Measurements from ENCODE around the gene PDLIM7. TPM values are rescaled to one million over a fixed set of nuclear protein-coding genes. Genes with fewer than 3 reads are reported as not detected.
A peak's percentile ranks its signal among the peaks of the same experiment; 100 is the strongest.

Gene PDLIM7
- total and polyA plus RNA-seq, 10 of the 15 experiments (the other 5 are each of a cell fraction or from before 2014, with no cell fraction given), result 0.82 to 36.6 (median 19.3) TPM

GRCh38 chr5:177453852-177454396, 43.5 kb downstream of the PDLIM7 start:
- peak overlapping the region; percentile 57; the same call in 1 of the 2 replicates for H3K9ac ChIP-seq (ENCODE audit: control insufficient read depth, insufficient read depth, low read length)
- peaks cover 3% of the 10 kb centered on the region; the same call in 1 of the 2 replicates for H3K79me2 ChIP-seq (ENCODE audit: control insufficient read depth, insufficient read depth, low read length)
- DNase-seq (ENCODE audit: low read depth, low spot score), result no peak
- WGBS (ENCODE audit: insufficient coverage, insufficient replicate concordance, low lambda C conversion rate, missing lambda C conversion rate), result 10% methylated on average over 27 of the region's 31 CpGs
- no peaks in the 10 kb centered on the region for H4K20me1 ChIP-seq (ENCODE audit: control insufficient read depth, insufficient read depth)
- ChIA-PET RAD21 (ENCODE audit: unreplicated experiment) (interaction anchor here (1.0 to 13.5 kb wide), 10 partner anchors 9 to 92 kb away, joined by 3 to 291 read pairs (median 16); partner anchors contain the start of genes DOK3, F12, GRK6 and PRR7), POLR2A (interaction anchor here (1.0 to 13.6 kb wide), 8 partner anchors 9 to 142 kb away, joined by 3 to 358 read pairs (median 14); partner anchors contain the start of genes GRK6 and MXD3), SMC1A (ENCODE audit: uncharacterized antibody, unreplicated experiment) (interaction anchor here (0.6 to 5.1 kb wide), 9 partner anchors 9 to 135 kb away, joined by 3 to 92 read pairs (median 9); partner anchors contain the start of genes F12, GRK6 and PFN3), CTCF (interaction anchor here (0.7 to 16.4 kb wide), 19 partner anchors 10 to 144 kb away, joined by 3 to 391 read pairs (median 10); partner anchors contain the start of genes DOK3, GRK6, LMAN2 and MXD3)
- ATAC-seq, result peak; percentile 7
- no TSS peak for BruUV-seq (replicated peaks)
- peak overlapping the region; percentile 98 for H3K4me2 ChIP-seq (ENCODE audit: control insufficient read depth, insufficient read depth)
- peak overlapping the region; percentile 62 for H3K4me3 ChIP-seq
- intact Hi-C loops (cut with micrococcal nuclease; ENCODE audit: unreplicated experiment), result loop anchor here (1.0 to 2.0 kb wide), 4 partner anchors 27 to 64 kb away; partner anchors contain the start of gene GRK6
- peaks cover 11% of the 10 kb centered on the region for H3K4me1 ChIP-seq (ENCODE audit: control insufficient read depth, insufficient read depth, low read length)
- no peaks in the 10 kb centered on the region for H3K27me3 ChIP-seq (replicated peaks in 1 of 2; ENCODE audit: control insufficient read depth in 2 of 2, insufficient read depth in 2 of 2, low read length in 1 of 2)
- no peaks in the 10 kb centered on the region for H3K9me3 ChIP-seq (replicated peaks; ENCODE audit: control insufficient read depth, insufficient read depth, low read length)
- no peaks in the 10 kb centered on the region for H3K36me3 ChIP-seq (ENCODE audit: control insufficient read depth in 2 of 2, insufficient read depth in 2 of 2, low read length in 1 of 2)
- in situ Hi-C loops (cut with MboI), result no loop called here
- peak; percentile 54 for FAIRE-seq
- H2AFZ ChIP-seq (ENCODE audit: control insufficient read depth, low read depth, low read length), result peak overlapping the region; percentile 64
- peak overlapping the region; percentile 62 for H3K27ac ChIP-seq (ENCODE audit: control insufficient read depth, insufficient read depth)
- TF ChIP-seq ZBED1 (IDR thresholded peaks at IDR 0.05; ENCODE audit: borderline replicate concordance), result no peak
- TF ChIP-seq, protein P1, sequence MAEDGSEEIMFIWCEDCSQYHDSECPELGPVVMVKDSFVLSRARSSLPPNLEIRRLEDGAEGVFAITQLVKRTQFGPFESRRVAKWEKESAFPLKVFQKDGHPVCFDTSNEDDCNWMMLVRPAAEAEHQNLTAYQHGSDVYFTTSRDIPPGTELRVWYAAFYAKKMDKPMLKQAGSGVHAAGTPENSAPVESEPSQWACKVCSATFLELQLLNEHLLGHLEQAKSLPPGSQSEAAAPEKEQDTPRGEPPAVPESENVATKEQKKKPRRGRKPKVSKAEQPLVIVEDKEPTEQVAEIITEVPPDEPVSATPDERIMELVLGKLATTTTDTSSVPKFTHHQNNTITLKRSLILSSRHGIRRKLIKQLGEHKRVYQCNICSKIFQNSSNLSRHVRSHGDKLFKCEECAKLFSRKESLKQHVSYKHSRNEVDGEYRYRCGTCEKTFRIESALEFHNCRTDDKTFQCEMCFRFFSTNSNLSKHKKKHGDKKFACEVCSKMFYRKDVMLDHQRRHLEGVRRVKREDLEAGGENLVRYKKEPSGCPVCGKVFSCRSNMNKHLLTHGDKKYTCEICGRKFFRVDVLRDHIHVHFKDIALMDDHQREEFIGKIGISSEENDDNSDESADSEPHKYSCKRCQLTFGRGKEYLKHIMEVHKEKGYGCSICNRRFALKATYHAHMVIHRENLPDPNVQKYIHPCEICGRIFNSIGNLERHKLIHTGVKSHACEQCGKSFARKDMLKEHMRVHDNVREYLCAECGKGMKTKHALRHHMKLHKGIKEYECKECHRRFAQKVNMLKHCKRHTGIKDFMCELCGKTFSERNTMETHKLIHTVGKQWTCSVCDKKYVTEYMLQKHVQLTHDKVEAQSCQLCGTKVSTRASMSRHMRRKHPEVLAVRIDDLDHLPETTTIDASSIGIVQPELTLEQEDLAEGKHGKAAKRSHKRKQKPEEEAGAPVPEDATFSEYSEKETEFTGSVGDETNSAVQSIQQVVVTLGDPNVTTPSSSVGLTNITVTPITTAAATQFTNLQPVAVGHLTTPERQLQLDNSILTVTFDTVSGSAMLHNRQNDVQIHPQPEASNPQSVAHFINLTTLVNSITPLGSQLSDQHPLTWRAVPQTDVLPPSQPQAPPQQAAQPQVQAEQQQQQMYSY (CRISPR knock-in tag; IDR thresholded peaks at IDR 0.05), result no peak
- peak; percentile 21; the same call in 1 of the 2 replicates for TF ChIP-seq SPI1 (IDR thresholded peaks at IDR 0.05; ENCODE audit: borderline replicate concordance, insufficient read depth, low read depth, low read length)
- TF ChIP-seq NFXL1 (IDR thresholded peaks at IDR 0.05; ENCODE audit: borderline replicate concordance), result no peak
- no peak for TF ChIP-seq TAF1 (IDR thresholded peaks at IDR 0.05; ENCODE audit: borderline replicate concordance, low read depth, low read length)
- TF ChIP-seq JUNB (IDR thresholded peaks at IDR 0.05), result no peak
- TF ChIP-seq EGR1 (IDR thresholded peaks at IDR 0.05; ENCODE audit: borderline replicate concordance in 1 of 2, low read depth in 2 of 2, low read length in 2 of 2), result peak in 1 of 2 experiments; percentile 45; a peak in 1 of 3 replicates
- TF ChIP-seq NBN (IDR thresholded peaks at IDR 0.05), result no peak
- TF ChIP-seq ZBTB40 (IDR thresholded peaks at IDR 0.05; ENCODE audit: borderline replicate concordance), result no peak
- TF ChIP-seq ZNF207 (IDR thresholded peaks at IDR 0.05; ENCODE audit: borderline replicate concordance), result no peak
- TF ChIP-seq PAX8 (IDR thresholded peaks at IDR 0.05), result no peak
- TF ChIP-seq ASH2L (IDR thresholded peaks at IDR 0.05; ENCODE audit: borderline replicate concordance, low read depth), result no peak
- TF ChIP-seq RB1 (IDR thresholded peaks at IDR 0.05; ENCODE audit: borderline replicate concordance), result no peak
- TF ChIP-seq HDAC2 (IDR thresholded peaks at IDR 0.05), result no peak
- TF ChIP-seq EZH2 (IDR thresholded peaks at IDR 0.05; ENCODE audit: borderline replicate concordance, control insufficient read depth, low read depth, low read length), result no peak
- no peak for TF ChIP-seq EP300 (IDR thresholded peaks at IDR 0.05; ENCODE audit: borderline replicate concordance in 1 of 2, control insufficient read depth in 1 of 2, low read depth in 2 of 2, low read length in 2 of 2)

Measured in GM12878 (cell line).